ENCODE data around the gene CHD1. TPM values are rescaled to one million over a fixed set of nuclear protein-coding genes. Genes with fewer than 3 reads are reported as not detected.

CHD1 gene
- total RNA-seq, 1 donor from 2014 or later, result 32.8 TPM

- no peaks in the 10 kb centered on the region for H3K36me3 ChIP-seq
- intact Hi-C loops (cut with DNase I), result no loop called here
- TF ChIP-seq, protein P1, sequence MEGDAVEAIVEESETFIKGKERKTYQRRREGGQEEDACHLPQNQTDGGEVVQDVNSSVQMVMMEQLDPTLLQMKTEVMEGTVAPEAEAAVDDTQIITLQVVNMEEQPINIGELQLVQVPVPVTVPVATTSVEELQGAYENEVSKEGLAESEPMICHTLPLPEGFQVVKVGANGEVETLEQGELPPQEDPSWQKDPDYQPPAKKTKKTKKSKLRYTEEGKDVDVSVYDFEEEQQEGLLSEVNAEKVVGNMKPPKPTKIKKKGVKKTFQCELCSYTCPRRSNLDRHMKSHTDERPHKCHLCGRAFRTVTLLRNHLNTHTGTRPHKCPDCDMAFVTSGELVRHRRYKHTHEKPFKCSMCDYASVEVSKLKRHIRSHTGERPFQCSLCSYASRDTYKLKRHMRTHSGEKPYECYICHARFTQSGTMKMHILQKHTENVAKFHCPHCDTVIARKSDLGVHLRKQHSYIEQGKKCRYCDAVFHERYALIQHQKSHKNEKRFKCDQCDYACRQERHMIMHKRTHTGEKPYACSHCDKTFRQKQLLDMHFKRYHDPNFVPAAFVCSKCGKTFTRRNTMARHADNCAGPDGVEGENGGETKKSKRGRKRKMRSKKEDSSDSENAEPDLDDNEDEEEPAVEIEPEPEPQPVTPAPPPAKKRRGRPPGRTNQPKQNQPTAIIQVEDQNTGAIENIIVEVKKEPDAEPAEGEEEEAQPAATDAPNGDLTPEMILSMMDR (IDR thresholded peaks at IDR 0.05), result no peak
- ATAC-seq (peak; percentile 64 to 85), DNase-seq (peak; percentile 71)
- no peak overlapping the region for H3K27ac ChIP-seq
- H3K9me3 ChIP-seq, result peaks cover 10% of the 10 kb centered on the region
- H3K4me1 ChIP-seq, result no peaks in the 10 kb centered on the region
- H3K27me3 ChIP-seq (ENCODE audit: low read depth), result no peaks in the 10 kb centered on the region
- no peak overlapping the region for H3K4me3 ChIP-seq
Observed at GRCh38 chr5:98816582-98817222, 112.1 kb downstream of the CHD1 start.

GRCh38 chr5:98813755-98814154 lies 115.1 kb downstream of the CHD1 start:
- no peak overlapping the region for H3K27ac ChIP-seq
- H3K9me3 ChIP-seq, result no peaks in the 10 kb centered on the region
- ATAC-seq (no peak), DNase-seq (no peak)
- H3K4me1 ChIP-seq, result no peaks in the 10 kb centered on the region
- TF ChIP-seq, protein P1 (IDR thresholded peaks at IDR 0.05), result no peak
- H3K4me3 ChIP-seq, result no peak overlapping the region
- H3K36me3 ChIP-seq, result no peaks in the 10 kb centered on the region
- H3K27me3 ChIP-seq (ENCODE audit: low read depth), result no peaks in the 10 kb centered on the region
- intact Hi-C loops (cut with DNase I), result no loop called here

DNA sequence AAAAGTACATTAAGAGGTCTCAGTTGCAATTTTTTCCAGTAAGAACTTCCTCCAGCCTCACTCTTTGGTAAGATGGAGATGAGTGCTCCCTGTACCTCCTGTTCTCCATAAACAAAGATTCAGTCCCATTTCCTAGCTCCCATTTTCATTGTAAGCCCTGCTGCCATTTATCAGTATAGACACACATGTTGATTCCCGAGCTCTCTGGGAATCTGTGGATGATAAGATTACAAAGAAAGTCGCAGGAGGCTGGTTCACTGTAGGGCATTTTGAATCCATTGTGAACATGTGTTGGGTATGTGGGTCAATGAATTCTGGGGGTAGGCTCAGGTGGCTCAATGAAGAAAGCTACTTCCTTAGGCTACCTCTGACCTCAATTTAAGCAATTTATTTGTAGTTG lies 118.6 kb downstream of the CHD1 start:
- intact Hi-C loops (cut with DNase I), result no loop called here
- TF ChIP-seq, protein P1 (IDR thresholded peaks at IDR 0.05), result no peak
- Histone ChIP-seq H3K4me1 (no peaks in the 10 kb centered on the region), H3K9me3 (peaks cover 8% of the 10 kb centered on the region), H3K4me3 (no peak overlapping the region), H3K27ac (no peak overlapping the region), H3K36me3 (no peaks in the 10 kb centered on the region), H3K27me3 (ENCODE audit: low read depth) (no peaks in the 10 kb centered on the region)
- no peak for ATAC-seq
- DNase-seq, result no peak

- intact Hi-C loops (cut with DNase I), result no loop called here
Observed at GRCh38 chr5:98807806-98808205, 121.0 kb downstream of the CHD1 start.

DNA sequence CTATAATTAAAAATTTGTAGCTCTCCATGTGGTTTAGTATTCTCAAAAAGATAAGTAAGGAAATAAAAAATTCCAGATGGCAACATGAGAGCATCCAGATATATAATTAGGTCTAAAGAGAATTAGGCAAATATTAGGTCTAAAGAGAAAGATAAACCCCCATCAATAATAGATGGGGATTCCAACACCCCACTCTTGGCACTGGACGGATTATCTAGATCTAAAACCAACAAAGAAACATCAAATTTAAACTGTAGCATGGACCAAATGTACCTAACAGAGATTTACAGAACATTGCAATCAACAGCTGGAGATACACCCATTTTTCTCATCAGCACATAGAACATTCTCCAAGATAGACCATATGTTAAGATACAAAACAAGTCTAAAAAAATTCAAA lies 123.7 kb downstream of the CHD1 start:
- Histone ChIP-seq H3K9me3 (peaks cover 8% of the 10 kb centered on the region), H3K4me1 (no peaks in the 10 kb centered on the region), H3K36me3 (no peaks in the 10 kb centered on the region), H3K27me3 (ENCODE audit: low read depth) (no peaks in the 10 kb centered on the region), H3K4me3 (no peak overlapping the region), H3K27ac (no peak overlapping the region)
- TF ChIP-seq, protein P1 (IDR thresholded peaks at IDR 0.05), result no peak
- DNase-seq (no peak), ATAC-seq (no peak)
- intact Hi-C loops (cut with DNase I), result no loop called here

More at GRCh38 chr5:98807806-98808205, 121.0 kb downstream of the CHD1 start:
- H3K27me3 ChIP-seq (ENCODE audit: low read depth), result no peaks in the 10 kb centered on the region
- ATAC-seq, result no peak
- TF ChIP-seq, protein P1 (IDR thresholded peaks at IDR 0.05), result no peak
- H3K9me3 ChIP-seq, result peaks cover 8% of the 10 kb centered on the region
- DNase-seq, result no peak
- no peaks in the 10 kb centered on the region for H3K4me1 ChIP-seq
- H3K4me3 ChIP-seq, result no peak overlapping the region
- H3K27ac ChIP-seq, result no peak overlapping the region
- no peaks in the 10 kb centered on the region for H3K36me3 ChIP-seq

Measured in lower lobe of right lung (tissue), 2 donors.